ENCODE data around the gene MDK.
A peak's percentile ranks its signal among the peaks of the same experiment; 100 is the strongest.

Gene MDK

GRCh38 chr11:46407635-46408034, 26.2 kb downstream of the MDK start:
- no peak for TF ChIP-seq ZNF565 (CRISPR knock-in tag; conservative IDR thresholded peaks at IDR 0.05; ENCODE audit: low read depth)
- no peak for TF ChIP-seq ARNTL (CRISPR knock-in tag; IDR thresholded peaks at IDR 0.05; ENCODE audit: borderline replicate concordance, low read depth)
- TF ChIP-seq ZFP3 (CRISPR knock-in tag; IDR thresholded peaks at IDR 0.05): no peak
- TF ChIP-seq TSHZ2 (CRISPR knock-in tag; IDR thresholded peaks at IDR 0.05): no peak
- ATAC-seq: no peak

GRCh38 chr11:46408407-46408986, 27.0 kb downstream of the MDK start:
- no peak for TF ChIP-seq TOX (CRISPR knock-in tag; IDR thresholded peaks at IDR 0.05; ENCODE audit: borderline replicate concordance)
- TF ChIP-seq CSRNP3 (CRISPR knock-in tag; IDR thresholded peaks at IDR 0.05): no peak
- no peak for TF ChIP-seq CSDC2 (CRISPR knock-in tag; IDR thresholded peaks at IDR 0.05)
- no peak for ATAC-seq

- peak; percentile 62 for ATAC-seq
- TF ChIP-seq ARNTL (CRISPR knock-in tag; IDR thresholded peaks at IDR 0.05; ENCODE audit: borderline replicate concordance, low read depth): no peak
- no peak for TF ChIP-seq CSDC2 (CRISPR knock-in tag; IDR thresholded peaks at IDR 0.05)
- no peak for TF ChIP-seq TOX (CRISPR knock-in tag; IDR thresholded peaks at IDR 0.05; ENCODE audit: borderline replicate concordance)
- TF ChIP-seq BACH2 (CRISPR knock-in tag; IDR thresholded peaks at IDR 0.05; ENCODE audit: borderline replicate concordance): no peak
- no peak for TF ChIP-seq POU6F1 (CRISPR knock-in tag; IDR thresholded peaks at IDR 0.05; ENCODE audit: borderline replicate concordance, low read depth)
- TF ChIP-seq ZNF8 (CRISPR knock-in tag; IDR thresholded peaks at IDR 0.05): no peak
- TF ChIP-seq PPARA (CRISPR knock-in tag; IDR thresholded peaks at IDR 0.05; ENCODE audit: borderline replicate concordance): no peak
- no peak for TF ChIP-seq GLIS3 (CRISPR knock-in tag; IDR thresholded peaks at IDR 0.05)
- no peak for TF ChIP-seq ESRRG (CRISPR knock-in tag; IDR thresholded peaks at IDR 0.05)
Observed at GRCh38 chr11:46410021-46410420, 28.6 kb downstream of the MDK start.

GRCh38 chr11:46413760-46414465, 32.4 kb downstream of the MDK start:
- ATAC-seq: no peak
- TF ChIP-seq ISL1 (CRISPR knock-in tag; IDR thresholded peaks at IDR 0.05): no peak
- no peak for TF ChIP-seq ZNF70 (CRISPR knock-in tag; IDR thresholded peaks at IDR 0.05)
- no peak for TF ChIP-seq BACH2 (CRISPR knock-in tag; IDR thresholded peaks at IDR 0.05; ENCODE audit: borderline replicate concordance)

- ATAC-seq: no peak
- no peak for TF ChIP-seq TCF4 (CRISPR knock-in tag; IDR thresholded peaks at IDR 0.05; ENCODE audit: borderline replicate concordance)
- no peak for TF ChIP-seq ZNF70 (CRISPR knock-in tag; IDR thresholded peaks at IDR 0.05)
- no peak for TF ChIP-seq ESRRG (CRISPR knock-in tag; IDR thresholded peaks at IDR 0.05)
- no peak for TF ChIP-seq OSR1 (CRISPR knock-in tag; IDR thresholded peaks at IDR 0.05)
- no peak for TF ChIP-seq CREB5 (CRISPR knock-in tag; IDR thresholded peaks at IDR 0.05; ENCODE audit: low read depth)
- TF ChIP-seq ZNF565 (CRISPR knock-in tag; conservative IDR thresholded peaks at IDR 0.05; ENCODE audit: low read depth): no peak
- no peak for TF ChIP-seq BACH2 (CRISPR knock-in tag; IDR thresholded peaks at IDR 0.05; ENCODE audit: borderline replicate concordance)
- no peak for TF ChIP-seq ZFP3 (CRISPR knock-in tag; IDR thresholded peaks at IDR 0.05)
- no peak for TF ChIP-seq TOX (CRISPR knock-in tag; IDR thresholded peaks at IDR 0.05; ENCODE audit: borderline replicate concordance)
- no peak for TF ChIP-seq ZFP30 (CRISPR knock-in tag; IDR thresholded peaks at IDR 0.05)
- TF ChIP-seq TSHZ2 (CRISPR knock-in tag; IDR thresholded peaks at IDR 0.05): no peak
- TF ChIP-seq PPARA (CRISPR knock-in tag; IDR thresholded peaks at IDR 0.05; ENCODE audit: borderline replicate concordance): no peak
- no peak for TF ChIP-seq RARB (CRISPR knock-in tag; IDR thresholded peaks at IDR 0.05)
- no peak for TF ChIP-seq CSDC2 (CRISPR knock-in tag; IDR thresholded peaks at IDR 0.05)
- TF ChIP-seq ARNTL (CRISPR knock-in tag; IDR thresholded peaks at IDR 0.05; ENCODE audit: borderline replicate concordance, low read depth): no peak
- TF ChIP-seq POU6F1 (CRISPR knock-in tag; IDR thresholded peaks at IDR 0.05; ENCODE audit: borderline replicate concordance, low read depth): no peak
- no peak for TF ChIP-seq ISL1 (CRISPR knock-in tag; IDR thresholded peaks at IDR 0.05)
Observed at GRCh38 chr11:46414466-46414796, 33.0 kb downstream of the MDK start.
